ENCODE data around the gene KCNC3.

- no peak for TF ChIP-seq POLR2AphosphoS5 (IDR thresholded peaks at IDR 0.05; ENCODE audit: low read depth, low read length)
- no peak for TF ChIP-seq POLR2A (IDR thresholded peaks at IDR 0.05; ENCODE audit: low read depth, low read length)
Observed at GRCh38 chr19:50378863-50379236, 49.7 kb upstream of the KCNC3 start.
